ENCODE measurements around the gene SPECC1L. TPM values are rescaled to one million over a fixed set of nuclear protein-coding genes. Genes with fewer than 3 reads are reported as not detected.
A peak's percentile ranks its signal among the peaks of the same experiment; 100 is the strongest.

The SPECC1L gene
- total and polyA plus RNA-seq, 10 donors = 5.0 to 65.4 (median 41.5) TPM

DNA sequence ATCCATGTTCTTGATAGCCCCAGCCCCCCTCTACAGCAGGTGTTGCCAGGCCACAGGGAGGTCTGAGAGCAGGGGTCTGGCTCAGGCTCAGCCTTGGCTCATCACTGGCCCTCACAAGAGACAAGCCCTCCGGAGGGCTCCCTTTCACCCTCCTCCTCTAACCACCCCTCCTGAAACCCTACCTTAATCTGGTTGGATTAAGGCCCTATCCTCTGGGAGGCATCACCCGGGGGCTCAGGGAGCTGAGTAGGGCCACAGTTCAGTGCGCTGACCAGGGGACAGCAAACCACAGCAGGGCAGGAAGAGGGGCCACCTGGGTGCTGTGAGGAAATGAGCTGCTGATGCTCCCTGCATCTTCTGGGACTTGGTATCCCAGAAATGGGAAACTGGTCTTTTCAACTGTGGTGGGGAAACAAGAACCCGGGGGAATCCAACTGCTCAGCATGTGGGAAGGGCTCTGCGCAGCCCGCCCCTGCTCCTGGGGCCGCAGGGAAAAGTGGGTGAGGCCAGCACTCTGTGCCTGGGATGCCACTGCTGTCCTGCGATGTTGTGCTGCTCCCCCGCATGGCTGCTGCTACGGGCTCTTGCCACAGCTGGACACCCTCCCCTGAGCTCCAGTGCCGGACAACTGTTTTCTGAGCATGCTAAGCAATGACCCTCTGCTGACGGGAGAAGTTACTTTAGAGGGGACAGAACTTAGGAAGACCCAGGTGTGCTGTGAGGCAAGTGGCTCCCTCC is 174.3 kb downstream of the SPECC1L start:
- WGBS, 5 donors = 74 to 93% (median 87%) methylated on average over 10 to 12 of the region's 12 CpGs
- TF ChIP-seq, protein P1, sequence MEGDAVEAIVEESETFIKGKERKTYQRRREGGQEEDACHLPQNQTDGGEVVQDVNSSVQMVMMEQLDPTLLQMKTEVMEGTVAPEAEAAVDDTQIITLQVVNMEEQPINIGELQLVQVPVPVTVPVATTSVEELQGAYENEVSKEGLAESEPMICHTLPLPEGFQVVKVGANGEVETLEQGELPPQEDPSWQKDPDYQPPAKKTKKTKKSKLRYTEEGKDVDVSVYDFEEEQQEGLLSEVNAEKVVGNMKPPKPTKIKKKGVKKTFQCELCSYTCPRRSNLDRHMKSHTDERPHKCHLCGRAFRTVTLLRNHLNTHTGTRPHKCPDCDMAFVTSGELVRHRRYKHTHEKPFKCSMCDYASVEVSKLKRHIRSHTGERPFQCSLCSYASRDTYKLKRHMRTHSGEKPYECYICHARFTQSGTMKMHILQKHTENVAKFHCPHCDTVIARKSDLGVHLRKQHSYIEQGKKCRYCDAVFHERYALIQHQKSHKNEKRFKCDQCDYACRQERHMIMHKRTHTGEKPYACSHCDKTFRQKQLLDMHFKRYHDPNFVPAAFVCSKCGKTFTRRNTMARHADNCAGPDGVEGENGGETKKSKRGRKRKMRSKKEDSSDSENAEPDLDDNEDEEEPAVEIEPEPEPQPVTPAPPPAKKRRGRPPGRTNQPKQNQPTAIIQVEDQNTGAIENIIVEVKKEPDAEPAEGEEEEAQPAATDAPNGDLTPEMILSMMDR (IDR thresholded peaks at IDR 0.05 in 8 of 11, conservative IDR thresholded peaks at IDR 0.05 in 3 of 11) = no peak
- TF ChIP-seq POLR2A (IDR thresholded peaks at IDR 0.05) = no peak
- TF ChIP-seq POLR2AphosphoS5 (IDR thresholded peaks at IDR 0.05) = peak in 2 of 3 donors; percentile 50 to 65
- Histone ChIP-seq H3K4me3 (no peak overlapping the region), H3K27me3 (replicated peaks in 1 of 7) (no peaks in the 10 kb centered on the region), H3K9me3 (no peaks in the 10 kb centered on the region), H3K4me1 (peaks cover 5 to 79% (median 46%) of the 10 kb centered on the region in 6 donors), H3K36me3 (peaks cover 0 to 56% (median 21%) of the 10 kb centered on the region in 6 donors), H3K27ac (peak overlapping the region in 5 of 8 donors; percentile 34 to 59 (median 56))
- no peak for DNase-seq
- intact Hi-C loops (cut with DNase I; ENCODE audit: low total_unique reads) = no loop called here

DNA sequence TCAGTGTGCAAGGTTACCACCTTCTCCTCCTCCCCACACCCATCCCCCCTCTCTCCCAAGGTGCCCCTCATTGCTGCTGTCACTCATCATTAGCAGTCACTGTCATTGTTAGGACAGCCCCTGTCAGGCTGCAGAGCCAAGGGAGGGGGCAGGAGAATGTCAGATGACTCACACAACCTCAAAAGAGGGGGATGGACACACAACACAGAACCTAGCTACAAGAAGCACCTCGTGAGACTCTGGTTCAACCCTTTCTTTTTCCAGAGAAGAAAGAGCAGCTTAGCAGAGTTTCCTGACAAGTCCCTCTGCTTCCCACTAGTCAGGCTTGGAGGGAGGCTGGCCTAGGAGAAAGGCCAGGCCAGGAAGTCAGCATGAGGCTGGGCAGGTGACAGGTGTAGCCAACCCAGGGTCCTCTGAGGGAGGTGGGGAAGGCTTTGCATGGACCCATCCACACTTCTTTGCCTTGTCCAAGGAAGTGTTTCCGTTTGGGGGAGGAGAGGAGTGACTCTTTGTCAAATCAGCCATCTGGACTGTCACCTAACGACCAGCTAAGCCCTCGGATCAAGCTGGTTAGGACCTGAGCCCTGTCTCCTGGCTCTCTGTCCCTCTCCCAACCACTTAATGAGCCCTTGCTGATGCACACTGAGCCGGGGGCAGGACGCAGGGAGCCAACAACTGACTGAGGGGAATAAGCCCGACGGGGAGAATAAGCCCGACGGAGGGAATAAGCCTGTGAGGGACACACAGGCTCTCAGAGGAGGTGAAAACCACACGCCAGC is 175.0 kb downstream of the SPECC1L start:
- Histone ChIP-seq H3K27me3 (replicated peaks in 1 of 7) (no peaks in the 10 kb centered on the region), H3K36me3 (peaks cover 0 to 52% (median 20%) of the 10 kb centered on the region in 6 donors), H3K4me1 (peaks cover 5 to 79% (median 45%) of the 10 kb centered on the region in 6 donors), H3K27ac (peak overlapping the region in 7 of 8 donors; percentile 13 to 59 (median 51)), H3K4me3 (no peak overlapping the region), H3K9me3 (no peaks in the 10 kb centered on the region)
- intact Hi-C loops (cut with DNase I; ENCODE audit: low total_unique reads) = no loop called here
- DNase-seq = no peak
- 79 to 89% (median 84%) methylated on average over 11 of the region's 11 CpGs for WGBS, 5 donors
- TF ChIP-seq, protein P1 (IDR thresholded peaks at IDR 0.05 in 8 of 11, conservative IDR thresholded peaks at IDR 0.05 in 3 of 11) = no peak
- TF ChIP-seq POLR2A (IDR thresholded peaks at IDR 0.05) (no peak), POLR2AphosphoS5 (IDR thresholded peaks at IDR 0.05) (no peak)

DNA sequence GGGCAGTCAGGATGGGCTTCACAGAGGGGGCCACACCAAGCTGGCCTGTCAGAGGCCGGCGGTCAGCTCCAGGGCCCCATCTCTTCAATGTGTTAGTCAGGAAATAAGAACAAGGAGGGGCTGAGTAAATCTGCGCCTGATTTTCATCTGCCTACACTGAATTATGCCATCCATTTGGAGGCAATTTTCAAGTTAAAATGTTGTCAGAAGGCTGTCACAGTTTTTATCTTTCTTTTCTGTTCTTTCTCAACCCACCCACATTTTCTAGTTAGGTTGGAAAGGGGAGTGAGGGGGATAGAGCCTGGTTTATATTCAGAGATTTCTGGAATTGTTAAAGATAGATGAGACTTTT is 175.6 kb downstream of the SPECC1L start:
- Histone ChIP-seq H3K36me3 (peaks cover 0 to 47% (median 14%) of the 10 kb centered on the region in 6 donors), H3K27me3 (replicated peaks in 1 of 7) (no peaks in the 10 kb centered on the region), H3K27ac (peak overlapping the region in 5 of 8 donors; percentile 34 to 59 (median 56)), H3K4me1 (peaks cover 5 to 77% (median 45%) of the 10 kb centered on the region in 6 donors), H3K4me3 (no peak overlapping the region), H3K9me3 (peaks cover 0 to 5% (median 1%) of the 10 kb centered on the region in 8 donors)
- intact Hi-C loops (cut with DNase I; ENCODE audit: low total_unique reads) = no loop called here
- TF ChIP-seq, protein P1 (IDR thresholded peaks at IDR 0.05 in 8 of 11, conservative IDR thresholded peaks at IDR 0.05 in 3 of 11) = no peak
- TF ChIP-seq POLR2AphosphoS5 (IDR thresholded peaks at IDR 0.05) (no peak), POLR2A (IDR thresholded peaks at IDR 0.05) (no peak)
- 76 to 96% (median 86%) methylated on average over 3 of the region's 3 CpGs for WGBS, 5 donors
- no peak for DNase-seq

DNA sequence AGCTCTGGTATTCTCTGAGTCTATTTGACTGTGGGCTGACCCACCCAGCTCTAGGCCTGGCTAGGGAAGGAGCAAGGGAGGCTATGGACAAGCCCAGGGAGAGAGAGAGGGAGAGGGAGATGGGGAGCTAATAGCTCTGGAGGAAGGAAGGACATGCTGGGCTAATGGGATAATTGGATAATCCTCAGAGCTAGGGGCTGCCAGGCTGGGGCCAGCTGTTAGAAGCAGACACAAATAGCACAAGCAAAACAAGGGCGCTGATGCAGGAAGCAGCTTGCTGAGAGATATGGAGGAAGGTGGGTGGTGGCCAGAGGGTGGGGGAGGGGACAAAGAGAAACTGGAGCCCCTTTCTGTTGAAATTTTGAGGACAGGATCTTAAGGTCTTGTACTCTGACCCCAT is 180.0 kb downstream of the SPECC1L start:
- intact Hi-C loops (cut with DNase I; ENCODE audit: low total_unique reads) = no loop called here
- no peaks in the 10 kb centered on the region for H3K27me3 ChIP-seq (replicated peaks in 1 of 7)
- WGBS, 5 donors = 22 to 32% (median 24%) methylated on average over 1 of the region's 1 CpG
- peaks cover 0 to 5% (median 0%) of the 10 kb centered on the region in 6 donors for H3K36me3 ChIP-seq
- no peak for DNase-seq
- no peak overlapping the region for H3K4me3 ChIP-seq
- no peak for TF ChIP-seq POLR2AphosphoS5 (IDR thresholded peaks at IDR 0.05)
- TF ChIP-seq POLR2A (IDR thresholded peaks at IDR 0.05) = no peak
- TF ChIP-seq, protein P1 (IDR thresholded peaks at IDR 0.05 in 8 of 11, conservative IDR thresholded peaks at IDR 0.05 in 3 of 11) = no peak
- peaks cover 0 to 14% (median 7%) of the 10 kb centered on the region in 8 donors for H3K9me3 ChIP-seq
- peak overlapping the region in 6 of 8 donors; percentile 3 to 48 (median 18) for H3K27ac ChIP-seq
- H3K4me1 ChIP-seq = peaks cover 0 to 41% (median 21%) of the 10 kb centered on the region in 6 donors
